ENCODE measurements around the gene USP9Y. TPM values are rescaled to one million over a fixed set of nuclear protein-coding genes. Genes with fewer than 3 reads are reported as not detected.

Gene USP9Y
- total and polyA plus RNA-seq, 2 donors (not counting 1 experiment from before 2014, with no cell fraction given), result 42.1 TPM; not detected in 1

- Histone ChIP-seq H3K4me2 (replicated peaks; ENCODE audit: low read depth, low read length, poor library complexity, severe bottlenecking) (no peak overlapping the region), H3K27me3 (replicated peaks in 1 of 4; ENCODE audit: control extremely low read depth in 1 of 4, control insufficient read depth in 3 of 4, insufficient read depth in 4 of 4, low read length in 3 of 4) (no peaks in the 10 kb centered on the region), H3K4me3 (ENCODE audit: control extremely low read depth in 1 of 5, extremely low read depth in 1 of 5, insufficient read depth in 1 of 5, low read depth in 2 of 5, low read length in 4 of 5) (no peak overlapping the region), H3K79me2 (ENCODE audit: control insufficient read depth, insufficient read depth, low read length) (no peaks in the 10 kb centered on the region), H3K36me3 (replicated peaks in 1 of 2; ENCODE audit: control extremely low read depth in 1 of 2, control insufficient read depth in 1 of 2, extremely low read depth in 1 of 2, insufficient read depth in 2 of 2, low read length in 1 of 2) (peaks cover 0 to 13% of the 10 kb centered on the region in 2 experiments), H3K4me1 (ENCODE audit: control insufficient read depth in 2 of 2, insufficient read depth in 2 of 2, low read length in 2 of 2) (no peaks in the 10 kb centered on the region), H2AFZ (ENCODE audit: insufficient read depth, low read depth, low read length, poor library complexity, severe bottlenecking) (no peak overlapping the region), H4K20me1 (ENCODE audit: control insufficient read depth, insufficient read depth, low read length, poor library complexity, severe bottlenecking) (no peaks in the 10 kb centered on the region), H3K9me3 (ENCODE audit: control extremely low read depth in 1 of 3, control insufficient read depth in 2 of 3, insufficient read depth in 1 of 3, low read length in 2 of 3) (no peaks in the 10 kb centered on the region), H3K27ac (ENCODE audit: low read length in 2 of 2) (no peak overlapping the region), H3K9ac (ENCODE audit: low read length) (no peak overlapping the region)
- ATAC-seq (ENCODE audit: low read depth), result no peak
- CTCF ChIA-PET, result no interaction called here
- TF ChIP-seq EZH2 (IDR thresholded peaks at IDR 0.05; ENCODE audit: borderline replicate concordance, insufficient read depth, low read depth, low read length, poor library complexity, severe bottlenecking) (no peak), CTCF (IDR thresholded peaks at IDR 0.05) (no peak)
- Mint-ChIP-seq H3K27me3 (no peaks in the 10 kb centered on the region), H3K4me1 (no peaks in the 10 kb centered on the region), H3K9me3 (ENCODE audit: insufficient read depth) (no peaks in the 10 kb centered on the region), H3K27ac (no peak overlapping the region), H3K4me3 (no peak overlapping the region)
- WGBS (ENCODE audit: insufficient coverage), result no CpG with 5 or more reads among the region's 6 CpGs
- DNase-seq, result no peak
- POLR2A ChIA-PET, result no interaction called here
- intact Hi-C loops (cut with micrococcal nuclease), result no loop called here
Measured at GRCh38 chrY:12715376-12715775, 14.3 kb downstream of the USP9Y start.

GRCh38 chrY:12729746-12730145 lies 28.7 kb downstream of the USP9Y start:
- Histone ChIP-seq H3K4me1 (ENCODE audit: control insufficient read depth in 2 of 2, insufficient read depth in 2 of 2, low read length in 2 of 2) (no peaks in the 10 kb centered on the region), H3K79me2 (ENCODE audit: control insufficient read depth, insufficient read depth, low read length) (no peaks in the 10 kb centered on the region), H3K27me3 (replicated peaks in 1 of 4; ENCODE audit: control extremely low read depth in 1 of 4, control insufficient read depth in 3 of 4, insufficient read depth in 4 of 4, low read length in 3 of 4) (no peaks in the 10 kb centered on the region), H3K4me2 (replicated peaks; ENCODE audit: low read depth, low read length, poor library complexity, severe bottlenecking) (no peak overlapping the region), H3K27ac (ENCODE audit: low read length in 2 of 2) (no peak overlapping the region), H2AFZ (ENCODE audit: insufficient read depth, low read depth, low read length, poor library complexity, severe bottlenecking) (no peak overlapping the region), H4K20me1 (ENCODE audit: control insufficient read depth, insufficient read depth, low read length, poor library complexity, severe bottlenecking) (no peaks in the 10 kb centered on the region), H3K9ac (ENCODE audit: low read length) (no peak overlapping the region), H3K9me3 (ENCODE audit: control extremely low read depth in 1 of 3, control insufficient read depth in 2 of 3, insufficient read depth in 1 of 3, low read length in 2 of 3) (no peaks in the 10 kb centered on the region), H3K36me3 (replicated peaks in 1 of 2; ENCODE audit: control extremely low read depth in 1 of 2, control insufficient read depth in 1 of 2, extremely low read depth in 1 of 2, insufficient read depth in 2 of 2, low read length in 1 of 2) (peaks cover 0 to 9% of the 10 kb centered on the region in 2 experiments), H3K4me3 (ENCODE audit: control extremely low read depth in 1 of 5, extremely low read depth in 1 of 5, insufficient read depth in 1 of 5, low read depth in 2 of 5, low read length in 4 of 5) (no peak overlapping the region)
- no peak for ATAC-seq (ENCODE audit: low read depth)
- POLR2A ChIA-PET, result no interaction called here
- CTCF ChIA-PET, result no interaction called here
- WGBS (ENCODE audit: insufficient coverage), result no CpG with 5 or more reads among the region's 2 CpGs
- Mint-ChIP-seq H3K9me3 (ENCODE audit: insufficient read depth) (no peaks in the 10 kb centered on the region), H3K27me3 (no peaks in the 10 kb centered on the region), H3K4me1 (peaks cover 1% of the 10 kb centered on the region), H3K4me3 (no peak overlapping the region), H3K27ac (no peak overlapping the region)
- TF ChIP-seq CTCF (IDR thresholded peaks at IDR 0.05) (no peak), EZH2 (IDR thresholded peaks at IDR 0.05; ENCODE audit: borderline replicate concordance, insufficient read depth, low read depth, low read length, poor library complexity, severe bottlenecking) (no peak)
- DNase-seq, result no peak
- intact Hi-C loops (cut with micrococcal nuclease), result no loop called here
